Caco-2 (cell line): ENCODE measurements around the gene PHKG2. TPM values are rescaled to one million over a fixed set of nuclear protein-coding genes. Genes with fewer than 3 reads are reported as not detected.

Experiments
- BruUV-seq: library from RNA; stranded (reverse); fragments of 400-500 nt; replicated peaks from 2 replicates; lab custom pipeline; 2021; lab: Mats Ljungman, UMichigan
- CTCF ChIA-PET: fragments of 300-600 bp; sonication (Branson Sonifier 250); formaldehyde crosslinking; loops from one replicate; lab custom pipeline; 2022; ENCODE audit warnings: antibody characterized with exemption; lab: Charles Lee
- POLR2A ChIA-PET: fragments of 300-600 bp; sonication (Branson Sonifier 250); formaldehyde crosslinking; loops from one replicate; lab custom pipeline; 2022; ENCODE audit warnings: antibody characterized with exemption; lab: Charles Lee
- DNase-seq, 2 experiments: peaks; one replicate each; pipeline versions ENCODE4 v3.0.0 to v3.0.0-alpha.2; 2020 to 2022
- H3K27me3 ChIP-seq: replicated peaks from 2 replicates; pipeline ENCODE4 v1.6.0; 2011; ENCODE audit warnings: low read length; ENCODE audit not compliant: control insufficient read depth, insufficient read depth
- H3K36me3 ChIP-seq: 2 replicates; pipeline ENCODE4 v1.5.1; 2011; ENCODE audit warnings: low read length; ENCODE audit not compliant: control insufficient read depth, insufficient read depth
- H3K4me1 ChIP-seq: fragments of 250-450 bp; sonication (Bioruptor Pico); 2 replicates; pipeline ENCODE4 v1.5.1; 2020; ENCODE audit warnings: mild to moderate bottlenecking
- H3K4me3 ChIP-seq: 2 replicates; pipeline ENCODE4 v1.5.1; 2011; ENCODE audit warnings: low read depth, mild to moderate bottlenecking, control low read depth, low read length
- H3K9me3 ChIP-seq: fragments of 250-450 bp; sonication (Bioruptor Pico); 2 replicates; pipeline ENCODE4 v1.5.1; 2020; ENCODE audit warnings: mild to moderate bottlenecking, moderate library complexity
- H3K27ac Mint-ChIP-seq: one replicate; pipeline ENCODE4 v1.8.0; 2022; ENCODE audit warnings: mixed read lengths; ENCODE audit not compliant: unreplicated experiment
- H3K27me3 Mint-ChIP-seq: one replicate; pipeline ENCODE4 v1.8.0; 2022; ENCODE audit warnings: mixed read lengths; ENCODE audit not compliant: insufficient read depth, unreplicated experiment
- H3K36me3 Mint-ChIP-seq: one replicate; pipeline ENCODE4 v1.8.0; 2022; ENCODE audit warnings: mild to moderate bottlenecking, mixed read lengths; ENCODE audit not compliant: insufficient read depth, unreplicated experiment
- H3K4me1 Mint-ChIP-seq: one replicate; pipeline ENCODE4 v1.8.0; 2022; ENCODE audit warnings: low read depth, mixed read lengths; ENCODE audit not compliant: unreplicated experiment
- H3K4me3 Mint-ChIP-seq: one replicate; pipeline ENCODE4 v1.8.0; 2022; ENCODE audit warnings: mild to moderate bottlenecking, moderate library complexity, mixed read lengths; ENCODE audit not compliant: unreplicated experiment
- H3K9me3 Mint-ChIP-seq: one replicate; pipeline ENCODE4 v1.8.0; 2022; ENCODE audit warnings: mixed read lengths; ENCODE audit not compliant: unreplicated experiment
- CTCF ChIP-seq, 2 experiments: fragments of 200-600 bp in 1 of 2; IDR thresholded peaks; 1 replicate in 1 of 2; 2 replicates in 1 of 2; pipeline versions ENCODE4 v1.5.1 to v1.8.0; 2011 to 2022; ENCODE audit warnings: antibody characterized with exemption in 1 of 2, control low read depth in 1 of 2, inconsistent platforms in 1 of 2, low read depth in 1 of 2, low read length in 1 of 2, mild to moderate bottlenecking in 1 of 2, moderate library complexity in 1 of 2; ENCODE audit not compliant: insufficient read depth in 1 of 2, severe bottlenecking in 1 of 2, unreplicated experiment in 1 of 2
- intact Hi-C: fragments of 100-400 bp; cut with micrococcal nuclease; formaldehyde crosslinking; loops from one replicate; pipeline ENCODE4 v1.10.0; 2022; ENCODE audit not compliant: unreplicated experiment
- total RNA-seq: library from RNA; stranded (reverse); gene quantifications from 2 replicates; pipeline ENCODE4 v1.2.3, GENCODE V29; 2022

PHKG2 gene
- total RNA-seq, 1 experiment from 2014 or later = 48.6 TPM

DNA sequence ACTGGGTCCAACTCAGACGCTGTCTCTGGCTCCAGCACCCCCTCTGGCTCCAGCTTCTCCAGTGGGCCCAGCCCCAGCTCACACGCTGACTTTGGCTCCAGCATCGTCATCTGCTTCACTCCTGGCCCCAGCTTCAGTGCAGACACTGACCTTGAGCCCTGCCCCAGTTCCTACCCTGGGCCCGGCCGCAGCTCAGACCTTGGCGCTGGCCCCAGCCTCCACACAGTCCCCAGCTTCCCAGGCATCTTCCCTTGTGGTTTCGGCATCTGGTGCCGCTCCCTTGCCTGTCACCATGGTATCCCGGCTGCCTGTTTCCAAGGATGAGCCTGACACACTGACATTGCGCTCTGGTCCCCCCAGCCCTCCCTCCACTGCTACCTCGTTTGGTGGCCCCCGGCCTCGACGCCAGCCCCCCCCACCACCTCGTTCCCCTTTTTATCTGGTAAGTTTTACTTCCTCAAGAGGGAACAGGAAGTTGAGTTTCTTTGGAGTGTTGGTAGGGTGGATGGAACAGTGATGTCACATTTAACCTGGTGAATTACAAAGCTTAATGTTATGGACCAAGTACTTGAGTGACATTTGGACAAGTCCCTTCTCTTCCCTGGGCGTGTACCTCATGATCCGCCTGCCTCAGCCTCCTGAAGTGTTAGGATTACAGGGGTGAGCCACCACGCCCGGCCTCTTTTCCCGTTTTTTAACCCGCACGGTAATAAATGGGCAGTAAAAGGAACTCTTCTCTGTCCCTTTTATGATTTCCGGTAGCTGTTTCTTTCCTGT lies 23.4 kb upstream of the PHKG2 start:
- Mint-ChIP-seq H3K4me1 (peaks cover 6% of the 10 kb centered on the region), H3K9me3 (no peaks in the 10 kb centered on the region), H3K4me3 (no peak overlapping the region), H3K27ac (no peak overlapping the region), H3K27me3 (no peaks in the 10 kb centered on the region), H3K36me3 (peaks cover 97% of the 10 kb centered on the region)
- POLR2A ChIA-PET = interaction anchor here (0.6 kb wide), 1 partner anchor 26 kb away, joined by 3 read pairs; the partner anchor contains the start of gene SRCAP
- Histone ChIP-seq H3K27me3 (no peaks in the 10 kb centered on the region), H3K4me1 (no peaks in the 10 kb centered on the region), H3K4me3 (no peak overlapping the region), H3K9me3 (no peaks in the 10 kb centered on the region), H3K36me3 (peaks cover 13% of the 10 kb centered on the region)
- no peak for TF ChIP-seq CTCF (IDR thresholded peaks at IDR 0.05; ENCODE audit: insufficient read depth in 1 of 2, low read depth in 1 of 2, low read length in 1 of 2, severe bottlenecking in 1 of 2, unreplicated experiment in 1 of 2)
- CTCF ChIA-PET = no interaction called here
- intact Hi-C loops = no loop called here
- DNase-seq = no peak
- no TSS peak for BruUV-seq

GRCh38 chr16:30725418-30725792 lies 22.8 kb upstream of the PHKG2 start:
- Histone ChIP-seq H3K4me3 (no peak overlapping the region), H3K4me1 (no peaks in the 10 kb centered on the region), H3K27me3 (no peaks in the 10 kb centered on the region), H3K36me3 (peaks cover 13% of the 10 kb centered on the region), H3K9me3 (no peaks in the 10 kb centered on the region)
- intact Hi-C loops = no loop called here
- no TSS peak for BruUV-seq
- H3K9me3 Mint-ChIP-seq = no peaks in the 10 kb centered on the region
- DNase-seq = no peak
- no peaks in the 10 kb centered on the region for H3K27me3 Mint-ChIP-seq
- peaks cover 6% of the 10 kb centered on the region for H3K4me1 Mint-ChIP-seq
- peaks cover 97% of the 10 kb centered on the region for H3K36me3 Mint-ChIP-seq
- H3K27ac Mint-ChIP-seq = no peak overlapping the region
- no peak for TF ChIP-seq CTCF (IDR thresholded peaks at IDR 0.05; ENCODE audit: insufficient read depth in 1 of 2, low read depth in 1 of 2, low read length in 1 of 2, severe bottlenecking in 1 of 2, unreplicated experiment in 1 of 2)
- CTCF ChIA-PET = no interaction called here
- H3K4me3 Mint-ChIP-seq = no peak overlapping the region
- POLR2A ChIA-PET = no interaction called here

GRCh38 chr16:30728321-30728720 lies 19.9 kb upstream of the PHKG2 start:
- Mint-ChIP-seq H3K27ac (no peak overlapping the region), H3K4me3 (no peak overlapping the region), H3K9me3 (no peaks in the 10 kb centered on the region), H3K27me3 (no peaks in the 10 kb centered on the region), H3K4me1 (peaks cover 6% of the 10 kb centered on the region), H3K36me3 (peaks cover 96% of the 10 kb centered on the region)
- BruUV-seq = no TSS peak
- no peak for TF ChIP-seq CTCF (IDR thresholded peaks at IDR 0.05; ENCODE audit: insufficient read depth in 1 of 2, low read depth in 1 of 2, low read length in 1 of 2, severe bottlenecking in 1 of 2, unreplicated experiment in 1 of 2)
- Histone ChIP-seq H3K36me3 (peaks cover 7% of the 10 kb centered on the region), H3K4me1 (no peaks in the 10 kb centered on the region), H3K27me3 (no peaks in the 10 kb centered on the region), H3K9me3 (no peaks in the 10 kb centered on the region), H3K4me3 (no peak overlapping the region)
- intact Hi-C loops = no loop called here
- DNase-seq = no peak
- ChIA-PET CTCF (no interaction called here), POLR2A (no interaction called here)
